GM12878 (cell line): ENCODE measurements around the gene BNC2. TPM values are rescaled to one million over a fixed set of nuclear protein-coding genes. Genes with fewer than 3 reads are reported as not detected.

Experiments
- CEBPZ ChIP-seq: fragments of 150-350 bp; IDR thresholded peaks from 2 replicates; pipeline ENCODE4 v1.6.1; 2016; ENCODE audit warnings: low read depth, low read length
- NR2C1 ChIP-seq: fragments of 450-650 bp; IDR thresholded peaks from 2 replicates; pipeline ENCODE4 v1.6.1; 2017; ENCODE audit warnings: antibody characterized with exemption, mild to moderate bottlenecking, moderate library complexity
- SKIL ChIP-seq: fragments of 450-650 bp; IDR thresholded peaks from 2 replicates; pipeline ENCODE4 v1.6.1; 2017; ENCODE audit warnings: mild to moderate bottlenecking, low read depth, inconsistent platforms; ENCODE audit not compliant: poor library complexity, severe bottlenecking
- TCF12 ChIP-seq: IDR thresholded peaks from 2 replicates; pipeline ENCODE4 v1.6.1; 2011; ENCODE audit warnings: low read depth, mild to moderate bottlenecking, low read length
- WRNIP1 ChIP-seq: IDR thresholded peaks from 2 replicates; pipeline ENCODE4 v1.6.1; 2011; ENCODE audit warnings: low read depth, low read length, improper control_type of control experiment, borderline replicate concordance
- ZBTB40 ChIP-seq: fragments of 450-650 bp; IDR thresholded peaks from 2 replicates; pipeline ENCODE4 v1.6.1; 2016; ENCODE audit warnings: mild to moderate bottlenecking, moderate library complexity, borderline replicate concordance
- polyA plus RNA-seq, 11 experiments: library from polyadenylated mRNA; depleted of rRNA in 4 of 11; unstranded in 6 of 11; stranded (reverse) in 5 of 11; fragments of >200 nt; fragmentation: Nextera tagmentation in 4 of 11; fragmentation: Illumina TruSeq in 1 of 11; extraction: Ambion mirVana in 4 of 11; extraction: Trizol in 1 of 11; gene quantifications; 1 replicate in 1 of 11; 2 replicates in 10 of 11; pipeline versions ENCODE4 v1.2.1 to v1.2.3, GENCODE V29; 2011 to 2016; ENCODE audit warnings: inconsistent platforms in 2 of 11, missing spikeins in 2 of 11, low read depth in 1 of 11
- total RNA-seq, 4 experiments: library from RNA; depleted of rRNA in 3 of 4; stranded (reverse); fragments of >200 nt in 3 of 4; fragmentation: Illumina TruSeq in 1 of 4; extraction: Trizol in 1 of 4; gene quantifications; 2 replicates each; pipeline versions ENCODE4 v1.2.1 to v1.2.3, GENCODE V29; 2013 to 2021

BNC2 gene
- total and polyA plus RNA-seq, 10 of the 15 experiments (the other 5 are each of a cell fraction or from before 2014, with no cell fraction given): 0.05 to 14.5 (median 0.26) TPM

- TF ChIP-seq CEBPZ: no peak
- no peak for TF ChIP-seq TCF12
- no peak for TF ChIP-seq ZBTB40
- no peak for TF ChIP-seq WRNIP1
- no peak for TF ChIP-seq NR2C1
- no peak for TF ChIP-seq SKIL
Measured at GRCh38 chr9:16406526-16407225, 463.8 kb downstream of the BNC2 start (continued).
